Uterus (tissue), 2 donors: ENCODE data around the gene HBM.

Experiments used
- POLR2A ChIP-seq, 2 donors: fragments of 450-650 bp; IDR thresholded peaks; one replicate each; pipeline ENCODE4 v1.6.1; 2016; ENCODE audit warnings: antibody characterized with exemption in 2 of 2, mild to moderate bottlenecking in 1 of 2, moderate library complexity in 1 of 2
- TF ChIP-seq, protein P1 (sequence below), 4 experiments: fragments of 200-600 bp in 2 of 4; fragments of 450-650 bp in 2 of 4; sonication (generic) in 2 of 4; IDR thresholded peaks; one replicate each; pipeline ENCODE4 v1.5.1; 2016 to 2019; ENCODE audit warnings: antibody characterized with exemption in 4 of 4, mild to moderate bottlenecking in 2 of 4, moderate library complexity in 1 of 4

DNA sequence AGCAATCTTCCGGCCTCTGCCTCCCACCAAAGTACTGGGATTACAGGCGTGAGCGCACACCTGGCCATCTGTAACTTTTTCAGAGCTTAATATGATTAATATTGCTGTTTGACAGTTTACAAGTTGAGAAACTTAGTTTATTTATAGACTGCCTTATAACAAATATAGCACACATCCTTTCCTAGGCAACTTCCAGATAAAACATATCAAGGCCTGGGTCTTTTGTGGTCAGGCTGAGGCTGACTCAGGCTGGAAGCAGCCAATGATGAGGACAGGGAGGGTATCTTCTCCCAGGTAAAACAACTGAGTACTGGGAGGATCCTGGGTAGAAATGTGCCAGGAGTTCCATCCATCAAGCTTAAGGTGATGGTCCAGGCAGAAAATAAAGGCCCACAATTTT, 47.2 kb downstream of the HBM start:
- TF ChIP-seq, protein P1, sequence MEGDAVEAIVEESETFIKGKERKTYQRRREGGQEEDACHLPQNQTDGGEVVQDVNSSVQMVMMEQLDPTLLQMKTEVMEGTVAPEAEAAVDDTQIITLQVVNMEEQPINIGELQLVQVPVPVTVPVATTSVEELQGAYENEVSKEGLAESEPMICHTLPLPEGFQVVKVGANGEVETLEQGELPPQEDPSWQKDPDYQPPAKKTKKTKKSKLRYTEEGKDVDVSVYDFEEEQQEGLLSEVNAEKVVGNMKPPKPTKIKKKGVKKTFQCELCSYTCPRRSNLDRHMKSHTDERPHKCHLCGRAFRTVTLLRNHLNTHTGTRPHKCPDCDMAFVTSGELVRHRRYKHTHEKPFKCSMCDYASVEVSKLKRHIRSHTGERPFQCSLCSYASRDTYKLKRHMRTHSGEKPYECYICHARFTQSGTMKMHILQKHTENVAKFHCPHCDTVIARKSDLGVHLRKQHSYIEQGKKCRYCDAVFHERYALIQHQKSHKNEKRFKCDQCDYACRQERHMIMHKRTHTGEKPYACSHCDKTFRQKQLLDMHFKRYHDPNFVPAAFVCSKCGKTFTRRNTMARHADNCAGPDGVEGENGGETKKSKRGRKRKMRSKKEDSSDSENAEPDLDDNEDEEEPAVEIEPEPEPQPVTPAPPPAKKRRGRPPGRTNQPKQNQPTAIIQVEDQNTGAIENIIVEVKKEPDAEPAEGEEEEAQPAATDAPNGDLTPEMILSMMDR (IDR thresholded peaks at IDR 0.05) = no peak
- no peak for TF ChIP-seq POLR2A (IDR thresholded peaks at IDR 0.05)
